ENCODE results near the gene MSI2.
A peak's percentile ranks its signal among the peaks of the same experiment; 100 is the strongest.

Gene MSI2

GRCh38 chr17:57600074-57600473, 343.8 kb downstream of the MSI2 start:
- H2BK5ac ChIP-seq (ENCODE audit: low read length) = no peak overlapping the region
- no peak overlapping the region for H3K4me2 ChIP-seq (ENCODE audit: low read length)
- no peak overlapping the region for H3K23ac ChIP-seq (ENCODE audit: low read length)
- DNase-seq = no peak
- H3K4ac ChIP-seq (ENCODE audit: low read depth, low read length) = no peak overlapping the region
- no peaks in the 10 kb centered on the region for H3K4me1 ChIP-seq (ENCODE audit: control insufficient read depth, low read depth, low read length)
- H4K8ac ChIP-seq (ENCODE audit: low read depth, low read length) = no peak overlapping the region
- no peak overlapping the region for H3K27ac ChIP-seq (ENCODE audit: low read depth, low read length)
- no peaks in the 10 kb centered on the region for H3K36me3 ChIP-seq (ENCODE audit: control insufficient read depth, insufficient read depth, low read length)
- H3K79me1 ChIP-seq (ENCODE audit: low read length) = no peaks in the 10 kb centered on the region
- H2BK120ac ChIP-seq (ENCODE audit: low read depth, low read length) = no peak overlapping the region
- no peaks in the 10 kb centered on the region for H3K79me2 ChIP-seq (ENCODE audit: control insufficient read depth, insufficient read depth, low read length)
- no peak overlapping the region for H3K56ac ChIP-seq (ENCODE audit: low read length)
- H3K9ac ChIP-seq (ENCODE audit: low read length) = no peak overlapping the region
- WGBS (ENCODE audit: extremely low coverage, insufficient coverage, low lambda C conversion rate) = no CpG with 5 or more reads among the region's 1 CpG
- no peak overlapping the region for H2AK5ac ChIP-seq (ENCODE audit: low read length)
- H4K5ac ChIP-seq (ENCODE audit: low read length) = no peak overlapping the region
- H3K4me3 ChIP-seq (ENCODE audit: low read length) = no peak overlapping the region
- H3K18ac ChIP-seq (ENCODE audit: low read length) = no peak overlapping the region
- no peak overlapping the region for H2BK15ac ChIP-seq (replicated peaks; ENCODE audit: low read depth)
- H3K27me3 ChIP-seq (ENCODE audit: insufficient read depth, low read length, poor library complexity) = no peaks in the 10 kb centered on the region

DNA sequence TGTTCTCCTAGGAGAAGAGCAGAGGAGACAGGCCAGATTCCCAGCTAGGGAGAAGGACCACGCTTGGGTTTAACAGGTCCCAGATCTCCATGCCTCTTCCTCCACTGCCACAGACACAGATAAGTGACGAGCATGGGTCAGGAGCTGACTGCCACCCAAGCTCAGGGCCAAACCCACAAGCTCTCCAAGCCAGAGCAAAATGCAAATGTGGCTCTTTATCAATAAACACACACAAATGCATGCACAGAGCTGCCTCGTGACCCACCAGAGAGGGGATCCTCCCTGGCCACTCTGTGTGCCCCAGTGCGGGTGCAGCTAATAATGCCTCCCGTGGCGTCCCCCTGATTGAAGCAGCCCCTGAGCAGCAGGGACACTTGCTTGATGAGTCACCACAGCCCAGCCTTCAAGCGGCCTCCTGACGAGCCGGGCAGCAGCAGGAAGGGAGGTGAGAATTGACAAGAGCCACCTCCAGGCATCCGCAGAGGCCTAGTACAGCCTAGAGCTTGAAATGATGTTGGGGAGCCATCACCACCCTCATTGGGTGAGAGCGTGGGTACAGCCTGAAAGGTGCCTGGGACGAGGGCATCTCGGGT, 344.9 kb downstream of the MSI2 start:
- H3K4me1 ChIP-seq (ENCODE audit: control insufficient read depth, low read depth, low read length) = no peaks in the 10 kb centered on the region
- H3K36me3 ChIP-seq (ENCODE audit: control insufficient read depth, insufficient read depth, low read length) = no peaks in the 10 kb centered on the region
- H3K79me2 ChIP-seq (ENCODE audit: control insufficient read depth, insufficient read depth, low read length) = no peaks in the 10 kb centered on the region
- H3K9ac ChIP-seq (ENCODE audit: low read length) = no peak overlapping the region
- no peak overlapping the region for H3K27ac ChIP-seq (ENCODE audit: low read depth, low read length)
- H4K8ac ChIP-seq (ENCODE audit: low read depth, low read length) = no peak overlapping the region
- no peak overlapping the region for H3K4me3 ChIP-seq (ENCODE audit: low read length)
- no peak overlapping the region for H3K56ac ChIP-seq (ENCODE audit: low read length)
- H3K27me3 ChIP-seq (ENCODE audit: insufficient read depth, low read length, poor library complexity) = no peaks in the 10 kb centered on the region
- no peak overlapping the region for H2AK5ac ChIP-seq (ENCODE audit: low read length)
- H3K79me1 ChIP-seq (ENCODE audit: low read length) = no peaks in the 10 kb centered on the region
- H3K23ac ChIP-seq (ENCODE audit: low read length) = no peak overlapping the region
- no peak overlapping the region for H4K5ac ChIP-seq (ENCODE audit: low read length)
- no CpG with 5 or more reads among the region's 13 CpGs for WGBS (ENCODE audit: extremely low coverage, insufficient coverage, low lambda C conversion rate)
- H2BK5ac ChIP-seq (ENCODE audit: low read length) = no peak overlapping the region
- H3K4me2 ChIP-seq (ENCODE audit: low read length) = no peak overlapping the region
- DNase-seq = peak; percentile 55
- no peak overlapping the region for H2BK15ac ChIP-seq (replicated peaks; ENCODE audit: low read depth)
- no peak overlapping the region for H3K4ac ChIP-seq (ENCODE audit: low read depth, low read length)
- no peak overlapping the region for H2BK120ac ChIP-seq (ENCODE audit: low read depth, low read length)
- H3K18ac ChIP-seq (ENCODE audit: low read length) = no peak overlapping the region

GRCh38 chr17:57602896-57603295, 346.6 kb downstream of the MSI2 start:
- no peaks in the 10 kb centered on the region for H3K79me1 ChIP-seq (ENCODE audit: low read length)
- H3K27me3 ChIP-seq (ENCODE audit: insufficient read depth, low read length, poor library complexity) = no peaks in the 10 kb centered on the region
- no peak overlapping the region for H3K4ac ChIP-seq (ENCODE audit: low read depth, low read length)
- H3K79me2 ChIP-seq (ENCODE audit: control insufficient read depth, insufficient read depth, low read length) = no peaks in the 10 kb centered on the region
- H2AK5ac ChIP-seq (ENCODE audit: low read length) = no peak overlapping the region
- H3K4me2 ChIP-seq (ENCODE audit: low read length) = no peak overlapping the region
- no peak overlapping the region for H3K9ac ChIP-seq (ENCODE audit: low read length)
- H2BK15ac ChIP-seq (replicated peaks; ENCODE audit: low read depth) = no peak overlapping the region
- no peak overlapping the region for H3K4me3 ChIP-seq (ENCODE audit: low read length)
- H3K27ac ChIP-seq (ENCODE audit: low read depth, low read length) = no peak overlapping the region
- H4K8ac ChIP-seq (ENCODE audit: low read depth, low read length) = no peak overlapping the region
- no CpG with 5 or more reads among the region's 6 CpGs for WGBS (ENCODE audit: extremely low coverage, insufficient coverage, low lambda C conversion rate)
- no peak for DNase-seq
- no peak overlapping the region for H2BK5ac ChIP-seq (ENCODE audit: low read length)
- no peaks in the 10 kb centered on the region for H3K4me1 ChIP-seq (ENCODE audit: control insufficient read depth, low read depth, low read length)
- H3K36me3 ChIP-seq (ENCODE audit: control insufficient read depth, insufficient read depth, low read length) = no peaks in the 10 kb centered on the region
- no peak overlapping the region for H3K23ac ChIP-seq (ENCODE audit: low read length)
- no peak overlapping the region for H3K56ac ChIP-seq (ENCODE audit: low read length)
- H3K18ac ChIP-seq (ENCODE audit: low read length) = no peak overlapping the region
- H2BK120ac ChIP-seq (ENCODE audit: low read depth, low read length) = no peak overlapping the region
- no peak overlapping the region for H4K5ac ChIP-seq (ENCODE audit: low read length)

DNA sequence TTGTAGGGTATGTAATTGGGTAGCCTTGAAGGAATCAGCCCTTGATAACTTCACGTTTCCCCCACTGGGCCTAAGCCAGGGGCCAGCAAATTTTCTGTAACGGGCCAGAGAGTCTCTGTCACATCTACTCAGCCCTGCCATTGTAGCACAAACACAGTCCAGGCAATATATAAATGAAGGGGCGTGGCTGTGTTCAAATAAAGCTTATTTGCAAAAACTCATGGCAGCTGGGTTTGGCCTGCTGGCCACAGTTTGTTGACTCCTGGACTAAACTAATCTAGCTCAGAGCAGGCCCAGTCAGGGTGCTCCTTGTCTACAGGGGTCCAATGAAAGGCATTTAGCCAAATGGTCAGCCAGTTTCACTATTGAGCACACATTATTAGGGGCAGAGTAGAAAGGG, 347.2 kb downstream of the MSI2 start:
- Histone ChIP-seq H3K4me3 (ENCODE audit: low read length) (no peak overlapping the region), H3K18ac (ENCODE audit: low read length) (no peak overlapping the region), H2AK5ac (ENCODE audit: low read length) (no peak overlapping the region), H2BK15ac (replicated peaks; ENCODE audit: low read depth) (no peak overlapping the region), H3K4ac (ENCODE audit: low read depth, low read length) (no peak overlapping the region), H3K56ac (ENCODE audit: low read length) (no peak overlapping the region), H3K9ac (ENCODE audit: low read length) (no peak overlapping the region), H3K36me3 (ENCODE audit: control insufficient read depth, insufficient read depth, low read length) (no peaks in the 10 kb centered on the region), H3K4me1 (ENCODE audit: control insufficient read depth, low read depth, low read length) (no peaks in the 10 kb centered on the region), H3K4me2 (ENCODE audit: low read length) (no peak overlapping the region), H4K8ac (ENCODE audit: low read depth, low read length) (no peak overlapping the region), H3K23ac (ENCODE audit: low read length) (no peak overlapping the region), H3K79me1 (ENCODE audit: low read length) (no peaks in the 10 kb centered on the region), H3K79me2 (ENCODE audit: control insufficient read depth, insufficient read depth, low read length) (no peaks in the 10 kb centered on the region), H2BK5ac (ENCODE audit: low read length) (no peak overlapping the region), H3K27ac (ENCODE audit: low read depth, low read length) (no peak overlapping the region), H3K27me3 (ENCODE audit: insufficient read depth, low read length, poor library complexity) (no peaks in the 10 kb centered on the region), H4K5ac (ENCODE audit: low read length) (no peak overlapping the region), H2BK120ac (ENCODE audit: low read depth, low read length) (no peak overlapping the region)
- no peak for DNase-seq
- no CpG with 5 or more reads among the region's 3 CpGs for WGBS (ENCODE audit: extremely low coverage, insufficient coverage, low lambda C conversion rate)

DNA sequence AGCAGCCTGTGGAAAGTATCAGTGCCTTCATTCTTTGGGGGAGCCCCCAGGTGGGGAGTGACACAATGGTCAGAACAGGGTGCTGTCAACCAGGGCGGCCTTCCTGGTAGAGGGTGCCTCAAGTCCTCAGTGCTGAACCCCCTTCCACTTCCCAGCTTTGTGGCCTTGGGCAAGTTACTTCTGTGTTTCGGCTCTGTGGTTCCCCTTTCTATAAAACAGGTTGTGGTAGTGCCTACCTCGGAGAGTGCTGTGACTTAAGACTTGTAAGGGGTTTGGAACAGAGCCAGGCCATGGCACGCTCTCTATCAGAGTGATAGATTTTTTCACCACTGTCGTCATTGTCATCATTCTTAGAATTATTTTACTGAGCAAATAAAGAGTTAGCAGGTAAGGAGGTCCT, 347.7 kb downstream of the MSI2 start:
- H4K5ac ChIP-seq (ENCODE audit: low read length) = no peak overlapping the region
- H3K27ac ChIP-seq (ENCODE audit: low read depth, low read length) = no peak overlapping the region
- no peak overlapping the region for H3K9ac ChIP-seq (ENCODE audit: low read length)
- no peaks in the 10 kb centered on the region for H3K36me3 ChIP-seq (ENCODE audit: control insufficient read depth, insufficient read depth, low read length)
- no peak overlapping the region for H3K4me2 ChIP-seq (ENCODE audit: low read length)
- H3K56ac ChIP-seq (ENCODE audit: low read length) = no peak overlapping the region
- H2BK15ac ChIP-seq (replicated peaks; ENCODE audit: low read depth) = no peak overlapping the region
- no peak overlapping the region for H2BK120ac ChIP-seq (ENCODE audit: low read depth, low read length)
- no CpG with 5 or more reads among the region's 5 CpGs for WGBS (ENCODE audit: extremely low coverage, insufficient coverage, low lambda C conversion rate)
- H2BK5ac ChIP-seq (ENCODE audit: low read length) = no peak overlapping the region
- H3K18ac ChIP-seq (ENCODE audit: low read length) = no peak overlapping the region
- DNase-seq = no peak
- H3K4me3 ChIP-seq (ENCODE audit: low read length) = no peak overlapping the region
- no peaks in the 10 kb centered on the region for H3K4me1 ChIP-seq (ENCODE audit: control insufficient read depth, low read depth, low read length)
- no peaks in the 10 kb centered on the region for H3K27me3 ChIP-seq (ENCODE audit: insufficient read depth, low read length, poor library complexity)
- no peak overlapping the region for H3K4ac ChIP-seq (ENCODE audit: low read depth, low read length)
- no peaks in the 10 kb centered on the region for H3K79me1 ChIP-seq (ENCODE audit: low read length)
- no peaks in the 10 kb centered on the region for H3K79me2 ChIP-seq (ENCODE audit: control insufficient read depth, insufficient read depth, low read length)
- no peak overlapping the region for H2AK5ac ChIP-seq (ENCODE audit: low read length)
- no peak overlapping the region for H4K8ac ChIP-seq (ENCODE audit: low read depth, low read length)
- H3K23ac ChIP-seq (ENCODE audit: low read length) = no peak overlapping the region
